Neural cell (in vitro differentiated cells): Measurements from ENCODE around the gene PLA1A. TPM values are rescaled to one million over a fixed set of nuclear protein-coding genes. Genes with fewer than 3 reads are reported as not detected.

Experiments
- H2AFZ ChIP-seq: fragments of 200-600, 300-800 bp; sonication (generic), shearing (Covaris generic); 2 replicates; pipeline ENCODE4 v1.6.0; 2014; ENCODE audit warnings: low read depth, mild to moderate bottlenecking, antibody characterized with exemption, low read length, moderate library complexity
- H3F3A ChIP-seq: fragments of 200-600 bp; shearing (Covaris generic); 2 replicates; pipeline ENCODE4 v1.6.1; 2016; ENCODE audit warnings: mild to moderate bottlenecking, moderate library complexity, mixed read lengths, antibody characterized with exemption, low read length; ENCODE audit not compliant: insufficient read depth, poor library complexity, severe bottlenecking
- H3K27ac ChIP-seq: fragments of 200-600, 300-800 bp; sonication (generic), shearing (Covaris generic); 2 replicates; pipeline ENCODE4 v1.5.1; 2014; ENCODE audit warnings: mild to moderate bottlenecking, low read length, moderate library complexity
- H3K27me3 ChIP-seq: fragments of 300-800, 200-600 bp; sonication (generic), shearing (Covaris generic); 2 replicates; pipeline ENCODE4 v1.6.0; 2014; ENCODE audit warnings: mild to moderate bottlenecking, low read depth, low read length, moderate library complexity; ENCODE audit not compliant: insufficient read depth
- H3K36me3 ChIP-seq: fragments of 300-800, 200-600 bp; sonication (generic), shearing (Covaris generic); 2 replicates; pipeline ENCODE4 v1.5.1; 2014; ENCODE audit warnings: mild to moderate bottlenecking, antibody characterized with exemption, low read length, moderate library complexity; ENCODE audit not compliant: insufficient read depth
- H3K4me2 ChIP-seq: fragments of 300-800, 200-600 bp; sonication (generic), shearing (Covaris generic); 2 replicates; pipeline ENCODE4 v1.6.0; 2014; ENCODE audit warnings: mild to moderate bottlenecking, low read length
- H3K4me3 ChIP-seq: fragments of 300-800, 200-600 bp; sonication (generic), shearing (Covaris generic); 2 replicates; pipeline ENCODE4 v1.5.1; 2014; ENCODE audit warnings: mild to moderate bottlenecking, low read length, moderate library complexity
- H3K79me2 ChIP-seq: fragments of 200-600 bp; shearing (Covaris generic); replicated peaks from 2 replicates; pipeline ENCODE4 v1.6.0; 2014; ENCODE audit warnings: mild to moderate bottlenecking, low read length, moderate library complexity; ENCODE audit not compliant: insufficient read depth
- H3K9ac ChIP-seq: fragments of 300-800, 200-600 bp; sonication (generic), shearing (Covaris generic); 2 replicates; pipeline ENCODE4 v1.6.1; 2016; ENCODE audit warnings: mild to moderate bottlenecking, low read length, mixed read lengths
- H3K9me2 ChIP-seq: fragments of 200-600 bp; shearing (Covaris generic); 2 replicates; pipeline ENCODE4 v1.6.1; 2016; ENCODE audit warnings: mild to moderate bottlenecking, low read length, mixed read lengths; ENCODE audit not compliant: insufficient read depth
- H3K9me3 ChIP-seq: fragments of 200-600, 300-800 bp; sonication (generic), shearing (Covaris generic); 2 replicates; pipeline ENCODE4 v1.6.1; 2016; ENCODE audit warnings: mild to moderate bottlenecking, mixed run types, low read length, moderate library complexity, mixed read lengths
- H4K20me1 ChIP-seq: fragments of 200-600 bp; shearing (Covaris generic); 2 replicates; pipeline ENCODE4 v1.6.1; 2016; ENCODE audit warnings: mild to moderate bottlenecking, mixed run types; ENCODE audit not compliant: insufficient read depth
- EP300 ChIP-seq: fragments of 450-650 bp; conservative IDR thresholded peaks from 2 replicates; pipeline ENCODE4 v1.6.1; 2014; ENCODE audit warnings: antibody characterized with exemption, mild to moderate bottlenecking, moderate library complexity; ENCODE audit not compliant: poor library complexity, severe bottlenecking
- EZH2 ChIP-seq: fragments of 200-600, 300-800 bp; shearing (Covaris generic), sonication (generic); IDR thresholded peaks from 2 replicates; pipeline ENCODE4 v1.6.1; 2014; ENCODE audit warnings: antibody characterized with exemption, low read length, borderline replicate concordance, mild to moderate bottlenecking; ENCODE audit not compliant: insufficient read depth, poor library complexity, severe bottlenecking
- MXI1 ChIP-seq: fragments of 450-650 bp; conservative IDR thresholded peaks from 2 replicates; pipeline ENCODE4 v1.6.1; 2014; ENCODE audit warnings: antibody characterized with exemption, mild to moderate bottlenecking; ENCODE audit not compliant: poor library complexity, severe bottlenecking
- POLR2AphosphoS5 ChIP-seq: IDR thresholded peaks from 2 replicates; pipeline ENCODE4 v1.6.1; 2012
- RAD21 ChIP-seq: fragments of 450-650 bp; conservative IDR thresholded peaks from 2 replicates; pipeline ENCODE4 v1.6.1; 2014; ENCODE audit warnings: antibody characterized with exemption, mild to moderate bottlenecking, moderate library complexity
- SMC3 ChIP-seq: fragments of 450-650 bp; conservative IDR thresholded peaks from 2 replicates; pipeline ENCODE4 v1.6.1; 2014; ENCODE audit warnings: antibody characterized with exemption, mild to moderate bottlenecking, moderate library complexity; ENCODE audit not compliant: poor library complexity
- TAF1 ChIP-seq: IDR thresholded peaks from 2 replicates; pipeline ENCODE4 v1.6.1; 2012; ENCODE audit warnings: low read depth
- polyA plus RNA-seq: library from polyadenylated mRNA; depleted of rRNA; stranded (reverse); fragments of >200 nt; gene quantifications from 2 replicates; pipeline ENCODE4 v1.2.3, GENCODE V29; 2014
- TF ChIP-seq, protein P1 (sequence below): fragments of 450-650 bp; IDR thresholded peaks from 2 replicates; pipeline ENCODE4 v1.5.1; 2014; ENCODE audit warnings: antibody characterized with exemption, mild to moderate bottlenecking, moderate library complexity; ENCODE audit not compliant: poor library complexity, severe bottlenecking
- TF ChIP-seq, protein P2 (sequence below): IDR thresholded peaks from 2 replicates; pipeline ENCODE4 v1.6.1; 2012; ENCODE audit warnings: borderline replicate concordance

Gene PLA1A
- polyA plus RNA-seq, 1 donor from 2014 or later, result not detected

DNA sequence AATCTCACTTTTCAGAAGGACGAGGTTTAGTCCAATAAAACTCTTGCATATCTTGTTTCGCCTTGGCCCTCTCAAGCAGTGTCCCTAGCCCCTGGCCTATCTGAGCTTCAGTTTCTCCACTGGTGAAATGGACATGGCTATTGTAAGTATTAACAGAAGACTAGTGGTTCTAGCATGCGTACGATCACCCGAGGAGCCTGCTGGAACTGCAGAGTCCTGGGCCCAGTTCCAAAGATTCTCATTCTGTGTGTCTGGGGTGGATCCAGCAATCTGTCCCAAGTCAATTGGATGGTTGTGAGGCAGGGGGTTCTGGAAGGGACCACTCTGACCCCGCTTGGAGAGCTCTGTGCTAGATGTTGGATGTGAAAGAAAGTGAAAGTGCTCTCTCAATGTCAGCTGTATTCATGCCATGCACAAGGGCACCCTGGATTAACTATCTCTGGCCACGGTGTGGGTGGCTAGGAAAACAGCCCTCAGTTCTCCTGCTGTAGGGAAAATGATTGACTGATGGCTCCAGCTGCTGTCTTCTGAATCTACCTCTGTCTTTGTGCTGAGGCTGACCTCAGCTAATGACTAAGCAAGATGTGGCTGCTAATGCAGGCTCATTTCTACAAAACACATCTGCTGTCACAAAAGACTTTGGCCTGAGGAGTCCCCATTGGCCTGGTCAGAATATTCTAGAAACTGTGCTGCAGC is 1.9 kb upstream of the PLA1A start:
- H3K27ac ChIP-seq, result no peak overlapping the region
- no peak overlapping the region for H2AFZ ChIP-seq
- H3F3A ChIP-seq, result no peaks in the 10 kb centered on the region
- H3K9me3 ChIP-seq, result no peaks in the 10 kb centered on the region
- no peaks in the 10 kb centered on the region for H3K79me2 ChIP-seq
- H4K20me1 ChIP-seq, result no peaks in the 10 kb centered on the region
- no peaks in the 10 kb centered on the region for H3K27me3 ChIP-seq
- no peak overlapping the region for H3K9ac ChIP-seq
- TF ChIP-seq MXI1 (no peak), EP300 (no peak), SMC3 (no peak), POLR2AphosphoS5 (no peak), RAD21 (no peak), TAF1 (no peak), EZH2 (no peak)
- TF ChIP-seq, protein P1, sequence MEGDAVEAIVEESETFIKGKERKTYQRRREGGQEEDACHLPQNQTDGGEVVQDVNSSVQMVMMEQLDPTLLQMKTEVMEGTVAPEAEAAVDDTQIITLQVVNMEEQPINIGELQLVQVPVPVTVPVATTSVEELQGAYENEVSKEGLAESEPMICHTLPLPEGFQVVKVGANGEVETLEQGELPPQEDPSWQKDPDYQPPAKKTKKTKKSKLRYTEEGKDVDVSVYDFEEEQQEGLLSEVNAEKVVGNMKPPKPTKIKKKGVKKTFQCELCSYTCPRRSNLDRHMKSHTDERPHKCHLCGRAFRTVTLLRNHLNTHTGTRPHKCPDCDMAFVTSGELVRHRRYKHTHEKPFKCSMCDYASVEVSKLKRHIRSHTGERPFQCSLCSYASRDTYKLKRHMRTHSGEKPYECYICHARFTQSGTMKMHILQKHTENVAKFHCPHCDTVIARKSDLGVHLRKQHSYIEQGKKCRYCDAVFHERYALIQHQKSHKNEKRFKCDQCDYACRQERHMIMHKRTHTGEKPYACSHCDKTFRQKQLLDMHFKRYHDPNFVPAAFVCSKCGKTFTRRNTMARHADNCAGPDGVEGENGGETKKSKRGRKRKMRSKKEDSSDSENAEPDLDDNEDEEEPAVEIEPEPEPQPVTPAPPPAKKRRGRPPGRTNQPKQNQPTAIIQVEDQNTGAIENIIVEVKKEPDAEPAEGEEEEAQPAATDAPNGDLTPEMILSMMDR, result no peak
- TF ChIP-seq, protein P2, sequence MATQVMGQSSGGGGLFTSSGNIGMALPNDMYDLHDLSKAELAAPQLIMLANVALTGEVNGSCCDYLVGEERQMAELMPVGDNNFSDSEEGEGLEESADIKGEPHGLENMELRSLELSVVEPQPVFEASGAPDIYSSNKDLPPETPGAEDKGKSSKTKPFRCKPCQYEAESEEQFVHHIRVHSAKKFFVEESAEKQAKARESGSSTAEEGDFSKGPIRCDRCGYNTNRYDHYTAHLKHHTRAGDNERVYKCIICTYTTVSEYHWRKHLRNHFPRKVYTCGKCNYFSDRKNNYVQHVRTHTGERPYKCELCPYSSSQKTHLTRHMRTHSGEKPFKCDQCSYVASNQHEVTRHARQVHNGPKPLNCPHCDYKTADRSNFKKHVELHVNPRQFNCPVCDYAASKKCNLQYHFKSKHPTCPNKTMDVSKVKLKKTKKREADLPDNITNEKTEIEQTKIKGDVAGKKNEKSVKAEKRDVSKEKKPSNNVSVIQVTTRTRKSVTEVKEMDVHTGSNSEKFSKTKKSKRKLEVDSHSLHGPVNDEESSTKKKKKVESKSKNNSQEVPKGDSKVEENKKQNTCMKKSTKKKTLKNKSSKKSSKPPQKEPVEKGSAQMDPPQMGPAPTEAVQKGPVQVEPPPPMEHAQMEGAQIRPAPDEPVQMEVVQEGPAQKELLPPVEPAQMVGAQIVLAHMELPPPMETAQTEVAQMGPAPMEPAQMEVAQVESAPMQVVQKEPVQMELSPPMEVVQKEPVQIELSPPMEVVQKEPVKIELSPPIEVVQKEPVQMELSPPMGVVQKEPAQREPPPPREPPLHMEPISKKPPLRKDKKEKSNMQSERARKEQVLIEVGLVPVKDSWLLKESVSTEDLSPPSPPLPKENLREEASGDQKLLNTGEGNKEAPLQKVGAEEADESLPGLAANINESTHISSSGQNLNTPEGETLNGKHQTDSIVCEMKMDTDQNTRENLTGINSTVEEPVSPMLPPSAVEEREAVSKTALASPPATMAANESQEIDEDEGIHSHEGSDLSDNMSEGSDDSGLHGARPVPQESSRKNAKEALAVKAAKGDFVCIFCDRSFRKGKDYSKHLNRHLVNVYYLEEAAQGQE, result no peak
- H3K36me3 ChIP-seq, result no peaks in the 10 kb centered on the region
- H3K9me2 ChIP-seq, result no peaks in the 10 kb centered on the region
- no peak overlapping the region for H3K4me2 ChIP-seq
- no peak overlapping the region for H3K4me3 ChIP-seq

DNA sequence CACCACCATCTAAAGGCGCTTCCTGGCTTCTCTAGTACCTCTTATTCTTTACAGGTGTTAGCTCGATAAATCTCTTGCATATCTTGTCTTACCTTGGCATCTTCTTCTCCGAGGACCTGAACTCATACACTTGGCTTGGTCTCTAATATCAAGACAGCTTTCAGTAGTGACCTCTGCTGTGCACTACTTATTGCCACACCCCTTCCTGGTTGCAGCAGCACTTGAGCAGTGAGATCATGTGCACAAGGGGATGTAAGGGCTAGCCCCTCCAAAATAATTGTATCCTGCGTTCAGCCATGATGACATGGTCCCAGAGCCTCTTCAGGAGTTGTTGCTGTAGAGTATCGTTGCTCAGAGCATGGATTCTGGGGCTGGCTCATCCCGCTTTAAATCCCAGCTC is 1.3 kb upstream of the PLA1A start:
- Histone ChIP-seq H3K36me3 (no peaks in the 10 kb centered on the region), H3K27me3 (no peaks in the 10 kb centered on the region), H3K4me3 (no peak overlapping the region), H3K4me2 (no peak overlapping the region), H4K20me1 (no peaks in the 10 kb centered on the region), H3K9me2 (no peaks in the 10 kb centered on the region), H3K79me2 (no peaks in the 10 kb centered on the region), H3K9ac (no peak overlapping the region), H3F3A (no peaks in the 10 kb centered on the region), H2AFZ (no peak overlapping the region), H3K27ac (no peak overlapping the region), H3K9me3 (no peaks in the 10 kb centered on the region)
- TF ChIP-seq MXI1 (no peak), TAF1 (no peak), SMC3 (no peak), EP300 (no peak), RAD21 (no peak), EZH2 (no peak), POLR2AphosphoS5 (no peak)
- TF ChIP-seq, protein P2, result no peak
- TF ChIP-seq, protein P1, result no peak
